HL-60 (cell line): ENCODE data around the gene PAPPA2.

ENCODE experiments used
- DNase-seq, 2 experiments: peaks; one replicate each; pipeline ENCODE4 v3.0.0-alpha.2; 2010 to 2020; ENCODE audit warnings: low read depth in 1 of 2, low spot score in 1 of 2
- H3K27ac ChIP-seq: fragments of 250-450 bp; sonication (Bioruptor Pico); replicated peaks from 2 replicates; pipeline ENCODE4 v1.5.1; 2020; ENCODE audit warnings: mild to moderate bottlenecking, moderate library complexity
- H3K27me3 ChIP-seq: fragments of 250-450 bp; sonication (Bioruptor Pico); 2 replicates; pipeline ENCODE4 v1.5.1; 2021; ENCODE audit warnings: mild to moderate bottlenecking, moderate library complexity; ENCODE audit not compliant: insufficient read depth, poor library complexity, severe bottlenecking
- H3K4me3 ChIP-seq: replicated peaks from 2 replicates; pipeline ENCODE4 v1.5.1; 2011; ENCODE audit warnings: mild to moderate bottlenecking, control low read depth, low read length; ENCODE audit not compliant: insufficient read depth
- GABPA ChIP-seq: IDR thresholded peaks from 2 replicates; pipeline ENCODE4 v1.6.1; 2012; ENCODE audit warnings: low read depth
- POLR2AphosphoS5 ChIP-seq: IDR thresholded peaks from 2 replicates; pipeline ENCODE4 v1.6.1; 2012; ENCODE audit warnings: low read depth
- SPI1 ChIP-seq: IDR thresholded peaks from 2 replicates; pipeline ENCODE4 v1.6.1; 2012; ENCODE audit warnings: low read depth, mild to moderate bottlenecking, borderline replicate concordance
- TF ChIP-seq, protein P1 (sequence below): IDR thresholded peaks from 2 replicates; pipeline ENCODE4 v1.6.1; 2012; ENCODE audit warnings: low read depth; ENCODE audit not compliant: insufficient replicate concordance
- TF ChIP-seq, protein P2 (sequence below): IDR thresholded peaks from one replicate; pipeline ENCODE4 v1.5.1; 2011; ENCODE audit warnings: low read length, control low read depth, inconsistent platforms; ENCODE audit not compliant: insufficient read depth

Gene PAPPA2

DNA sequence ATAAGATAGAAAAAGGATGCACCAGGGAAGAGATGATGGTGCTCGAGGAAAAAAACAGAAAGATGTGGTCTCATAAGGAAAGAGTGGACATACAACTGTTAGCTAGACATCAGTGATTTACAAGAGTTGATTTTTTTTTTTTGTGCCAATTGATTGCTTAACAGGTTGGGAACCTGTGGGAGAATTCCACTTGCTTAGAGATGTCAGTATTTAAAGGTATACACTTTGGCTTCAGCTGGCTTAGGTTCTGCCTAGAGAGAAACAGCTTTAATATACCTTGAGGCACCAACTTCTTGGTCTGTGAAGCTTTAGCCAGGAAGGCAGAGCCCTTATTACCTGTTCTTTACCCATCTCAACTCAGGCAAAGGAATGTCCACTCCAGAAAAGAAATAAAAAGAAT lies 303.8 kb downstream of the PAPPA2 start:
- H3K27ac ChIP-seq = no peak overlapping the region
- no peak for DNase-seq
- no peak overlapping the region for H3K4me3 ChIP-seq
- H3K27me3 ChIP-seq = no peaks in the 10 kb centered on the region
- TF ChIP-seq SPI1 (no peak), POLR2AphosphoS5 (no peak), GABPA (no peak)
- TF ChIP-seq, protein P1, sequence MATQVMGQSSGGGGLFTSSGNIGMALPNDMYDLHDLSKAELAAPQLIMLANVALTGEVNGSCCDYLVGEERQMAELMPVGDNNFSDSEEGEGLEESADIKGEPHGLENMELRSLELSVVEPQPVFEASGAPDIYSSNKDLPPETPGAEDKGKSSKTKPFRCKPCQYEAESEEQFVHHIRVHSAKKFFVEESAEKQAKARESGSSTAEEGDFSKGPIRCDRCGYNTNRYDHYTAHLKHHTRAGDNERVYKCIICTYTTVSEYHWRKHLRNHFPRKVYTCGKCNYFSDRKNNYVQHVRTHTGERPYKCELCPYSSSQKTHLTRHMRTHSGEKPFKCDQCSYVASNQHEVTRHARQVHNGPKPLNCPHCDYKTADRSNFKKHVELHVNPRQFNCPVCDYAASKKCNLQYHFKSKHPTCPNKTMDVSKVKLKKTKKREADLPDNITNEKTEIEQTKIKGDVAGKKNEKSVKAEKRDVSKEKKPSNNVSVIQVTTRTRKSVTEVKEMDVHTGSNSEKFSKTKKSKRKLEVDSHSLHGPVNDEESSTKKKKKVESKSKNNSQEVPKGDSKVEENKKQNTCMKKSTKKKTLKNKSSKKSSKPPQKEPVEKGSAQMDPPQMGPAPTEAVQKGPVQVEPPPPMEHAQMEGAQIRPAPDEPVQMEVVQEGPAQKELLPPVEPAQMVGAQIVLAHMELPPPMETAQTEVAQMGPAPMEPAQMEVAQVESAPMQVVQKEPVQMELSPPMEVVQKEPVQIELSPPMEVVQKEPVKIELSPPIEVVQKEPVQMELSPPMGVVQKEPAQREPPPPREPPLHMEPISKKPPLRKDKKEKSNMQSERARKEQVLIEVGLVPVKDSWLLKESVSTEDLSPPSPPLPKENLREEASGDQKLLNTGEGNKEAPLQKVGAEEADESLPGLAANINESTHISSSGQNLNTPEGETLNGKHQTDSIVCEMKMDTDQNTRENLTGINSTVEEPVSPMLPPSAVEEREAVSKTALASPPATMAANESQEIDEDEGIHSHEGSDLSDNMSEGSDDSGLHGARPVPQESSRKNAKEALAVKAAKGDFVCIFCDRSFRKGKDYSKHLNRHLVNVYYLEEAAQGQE = no peak
- TF ChIP-seq, protein P2, sequence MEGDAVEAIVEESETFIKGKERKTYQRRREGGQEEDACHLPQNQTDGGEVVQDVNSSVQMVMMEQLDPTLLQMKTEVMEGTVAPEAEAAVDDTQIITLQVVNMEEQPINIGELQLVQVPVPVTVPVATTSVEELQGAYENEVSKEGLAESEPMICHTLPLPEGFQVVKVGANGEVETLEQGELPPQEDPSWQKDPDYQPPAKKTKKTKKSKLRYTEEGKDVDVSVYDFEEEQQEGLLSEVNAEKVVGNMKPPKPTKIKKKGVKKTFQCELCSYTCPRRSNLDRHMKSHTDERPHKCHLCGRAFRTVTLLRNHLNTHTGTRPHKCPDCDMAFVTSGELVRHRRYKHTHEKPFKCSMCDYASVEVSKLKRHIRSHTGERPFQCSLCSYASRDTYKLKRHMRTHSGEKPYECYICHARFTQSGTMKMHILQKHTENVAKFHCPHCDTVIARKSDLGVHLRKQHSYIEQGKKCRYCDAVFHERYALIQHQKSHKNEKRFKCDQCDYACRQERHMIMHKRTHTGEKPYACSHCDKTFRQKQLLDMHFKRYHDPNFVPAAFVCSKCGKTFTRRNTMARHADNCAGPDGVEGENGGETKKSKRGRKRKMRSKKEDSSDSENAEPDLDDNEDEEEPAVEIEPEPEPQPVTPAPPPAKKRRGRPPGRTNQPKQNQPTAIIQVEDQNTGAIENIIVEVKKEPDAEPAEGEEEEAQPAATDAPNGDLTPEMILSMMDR = no peak

DNA sequence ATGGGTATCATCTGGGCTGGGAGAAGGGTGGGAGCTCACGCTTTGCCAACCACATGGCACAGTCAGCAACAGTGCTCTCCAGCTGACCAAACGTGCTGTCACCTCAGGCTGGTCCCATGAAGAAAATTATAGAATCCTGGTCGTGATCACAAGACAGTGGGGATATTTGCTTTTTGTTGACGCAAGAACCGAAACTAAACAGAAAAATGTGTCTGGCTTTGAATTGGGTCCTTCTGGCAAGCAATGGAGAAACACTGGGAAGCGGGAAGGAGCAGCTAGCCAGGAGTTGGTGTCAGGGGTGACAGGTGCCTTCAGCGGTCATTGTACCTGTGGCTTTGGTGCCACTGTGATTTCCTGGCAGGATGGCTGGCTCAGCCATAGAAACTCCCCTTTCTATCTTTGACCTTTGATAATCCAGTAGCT lies 304.8 kb downstream of the PAPPA2 start:
- H3K27me3 ChIP-seq = no peaks in the 10 kb centered on the region
- no peak for DNase-seq
- TF ChIP-seq SPI1 (no peak), GABPA (no peak), POLR2AphosphoS5 (no peak)
- TF ChIP-seq, protein P2 = no peak
- TF ChIP-seq, protein P1 = no peak
- H3K27ac ChIP-seq = no peak overlapping the region
- no peak overlapping the region for H3K4me3 ChIP-seq

DNA sequence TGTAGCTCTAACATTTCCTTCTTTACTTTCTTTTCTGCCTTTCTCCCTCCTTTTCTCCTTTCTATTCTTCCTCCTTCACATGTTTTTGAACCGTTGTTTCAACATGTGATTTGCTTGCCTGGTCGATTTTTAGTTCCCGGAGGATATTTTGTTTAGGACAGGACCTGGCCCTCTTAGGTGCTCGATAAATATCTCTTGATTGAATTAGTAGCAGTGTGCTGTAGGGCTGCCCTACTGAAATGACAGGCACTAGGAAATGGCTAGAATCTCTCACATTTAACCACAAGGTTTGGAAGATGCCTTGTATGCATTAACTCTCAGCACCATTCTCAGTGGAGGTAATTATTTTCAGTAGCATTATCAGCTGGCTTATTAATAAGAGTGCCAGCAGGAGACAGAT lies 305.6 kb downstream of the PAPPA2 start:
- no peak for DNase-seq
- TF ChIP-seq GABPA (no peak), POLR2AphosphoS5 (no peak), SPI1 (no peak)
- TF ChIP-seq, protein P1 = no peak
- TF ChIP-seq, protein P2 = no peak
- no peaks in the 10 kb centered on the region for H3K27me3 ChIP-seq
- H3K4me3 ChIP-seq = no peak overlapping the region
- H3K27ac ChIP-seq = no peak overlapping the region
